Testis (tissue), 3 donors: Measurements from ENCODE around the gene EPDR1. TPM values are rescaled to one million over a fixed set of nuclear protein-coding genes. Genes with fewer than 3 reads are reported as not detected.

Experiments used
- DNase-seq: peaks from one replicate; pipeline ENCODE4 v3.0.0-alpha.2; 2019
- H3K27ac ChIP-seq, 2 donors: fragments of 200-600 bp; sonication (generic); one replicate each; pipeline ENCODE4 v1.5.1; 2019
- H3K27me3 ChIP-seq: fragments of 200-600 bp; sonication (generic); one replicate; pipeline ENCODE4 v1.5.1; 2019
- H3K36me3 ChIP-seq: fragments of 200-600 bp; sonication (generic); one replicate; pipeline ENCODE4 v1.5.1; 2017; ENCODE audit warnings: low read depth; ENCODE audit errors: missing control alignments
- H3K4me1 ChIP-seq: fragments of 200-600 bp; sonication (generic); one replicate; pipeline ENCODE4 v1.5.1; 2019
- H3K4me3 ChIP-seq, 2 donors: fragments of 200-600 bp; sonication (generic); one replicate each; pipeline ENCODE4 v1.5.1; 2017 to 2019
- H3K9me3 ChIP-seq: fragments of 200-600 bp; sonication (generic); one replicate; pipeline ENCODE4 v1.5.1; 2017
- POLR2A ChIP-seq: fragments of 450-650 bp; IDR thresholded peaks from one replicate; pipeline ENCODE4 v1.6.1; 2017; ENCODE audit warnings: antibody characterized with exemption, mild to moderate bottlenecking, moderate library complexity
- WGBS, 2 donors: methylation state at CpG; one replicate each; pipeline ENCODE4 v1.1.5; 2018; 5-methylcytosine and 5-hydroxymethylcytosine counted together
- intact Hi-C: fragments of 100-400 bp; cut with DNase I; formaldehyde crosslinking; loops from one replicate; pipeline ENCODE4 v1.15.1; 2023; ENCODE audit warnings: low total_unique reads
- polyA plus RNA-seq: library from polyadenylated mRNA; stranded (reverse); fragments of 350-450 nt; fragmentation: Illumina TruSeq; extraction: RNeasy Lipid Tissue Mini Kit (QIAGEN cat#74804); gene quantifications from one replicate; pipeline ENCODE4 v1.2.3, GENCODE V29; 2014; ENCODE audit warnings: low read depth, low replicate concordance; ENCODE audit not compliant: insufficient read depth
- total RNA-seq, 2 donors: library from RNA; depleted of rRNA; stranded (reverse); fragments of >200 nt; gene quantifications; one replicate each; pipeline ENCODE4 v1.2.3, GENCODE V29; 2016
- TF ChIP-seq, protein P1 (sequence below), 3 experiments: fragments of 450-650 bp in 2 of 3; fragments of 200-600 bp in 1 of 3; sonication (generic) in 1 of 3; IDR thresholded peaks; one replicate each; pipeline ENCODE4 v1.5.1; 2016 to 2019; ENCODE audit warnings: antibody characterized with exemption in 3 of 3, mild to moderate bottlenecking in 2 of 3, moderate library complexity in 1 of 3

Gene EPDR1
- total and polyA plus RNA-seq, 3 donors from 2014 or later, result 30.4 to 34.8 (median 33.9) TPM

DNA sequence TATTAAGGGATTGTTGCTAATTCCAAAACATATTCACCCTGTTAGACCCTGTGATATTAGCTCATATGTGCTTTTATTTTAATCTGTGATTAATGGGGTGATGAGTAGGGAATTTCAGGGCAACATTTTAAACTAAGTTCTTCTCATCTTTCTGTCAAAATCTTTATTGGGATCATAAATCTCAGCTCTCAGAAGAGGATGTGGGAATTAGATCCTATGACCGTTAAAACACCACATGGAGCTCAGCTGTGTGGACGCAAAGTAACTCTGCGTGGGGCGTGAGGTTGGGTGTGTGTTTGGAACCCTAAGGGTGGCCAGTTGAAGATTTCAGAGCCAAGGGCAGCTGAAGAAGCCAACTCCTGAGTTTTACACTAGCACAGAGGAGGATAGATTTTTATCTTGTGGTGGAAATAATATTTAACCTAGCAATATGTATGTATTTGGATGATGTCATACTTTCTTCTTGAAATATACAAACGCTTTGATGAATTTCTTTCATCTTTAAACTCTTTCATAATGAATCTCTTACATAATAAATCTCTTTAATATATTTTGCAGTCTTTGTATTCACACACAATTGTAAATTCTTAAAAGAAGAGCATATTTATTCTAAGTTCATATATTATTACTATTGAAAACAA is 64.4 kb downstream of the EPDR1 start:
- WGBS, 2 donors, result 63 to 74% methylated on average over 5 of the region's 5 CpGs
- no peak for DNase-seq
- H3K4me3 ChIP-seq, result no peak overlapping the region
- peaks cover 10% of the 10 kb centered on the region for H3K4me1 ChIP-seq
- no peaks in the 10 kb centered on the region for H3K9me3 ChIP-seq
- H3K27me3 ChIP-seq, result no peaks in the 10 kb centered on the region
- TF ChIP-seq, protein P1, sequence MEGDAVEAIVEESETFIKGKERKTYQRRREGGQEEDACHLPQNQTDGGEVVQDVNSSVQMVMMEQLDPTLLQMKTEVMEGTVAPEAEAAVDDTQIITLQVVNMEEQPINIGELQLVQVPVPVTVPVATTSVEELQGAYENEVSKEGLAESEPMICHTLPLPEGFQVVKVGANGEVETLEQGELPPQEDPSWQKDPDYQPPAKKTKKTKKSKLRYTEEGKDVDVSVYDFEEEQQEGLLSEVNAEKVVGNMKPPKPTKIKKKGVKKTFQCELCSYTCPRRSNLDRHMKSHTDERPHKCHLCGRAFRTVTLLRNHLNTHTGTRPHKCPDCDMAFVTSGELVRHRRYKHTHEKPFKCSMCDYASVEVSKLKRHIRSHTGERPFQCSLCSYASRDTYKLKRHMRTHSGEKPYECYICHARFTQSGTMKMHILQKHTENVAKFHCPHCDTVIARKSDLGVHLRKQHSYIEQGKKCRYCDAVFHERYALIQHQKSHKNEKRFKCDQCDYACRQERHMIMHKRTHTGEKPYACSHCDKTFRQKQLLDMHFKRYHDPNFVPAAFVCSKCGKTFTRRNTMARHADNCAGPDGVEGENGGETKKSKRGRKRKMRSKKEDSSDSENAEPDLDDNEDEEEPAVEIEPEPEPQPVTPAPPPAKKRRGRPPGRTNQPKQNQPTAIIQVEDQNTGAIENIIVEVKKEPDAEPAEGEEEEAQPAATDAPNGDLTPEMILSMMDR (IDR thresholded peaks at IDR 0.05), result no peak
- no peak for TF ChIP-seq POLR2A
- intact Hi-C loops, result no loop called here
- no peaks in the 10 kb centered on the region for H3K36me3 ChIP-seq
- no peak overlapping the region for H3K27ac ChIP-seq

- 41 to 55% methylated on average over 4 of the region's 4 CpGs for WGBS, 2 donors
- Histone ChIP-seq H3K4me3 (no peak overlapping the region), H3K9me3 (no peaks in the 10 kb centered on the region), H3K27me3 (no peaks in the 10 kb centered on the region), H3K36me3 (no peaks in the 10 kb centered on the region), H3K4me1 (peaks cover 10% of the 10 kb centered on the region), H3K27ac (peak overlapping the region in 1 of 2 donors; percentile 55)
- no peak for DNase-seq
- no peak for TF ChIP-seq POLR2A
- TF ChIP-seq, protein P1 (IDR thresholded peaks at IDR 0.05), result no peak
- intact Hi-C loops, result no loop called here
Measured at GRCh38 chr7:37986908-37987330, 66.5 kb downstream of the EPDR1 start.

DNA sequence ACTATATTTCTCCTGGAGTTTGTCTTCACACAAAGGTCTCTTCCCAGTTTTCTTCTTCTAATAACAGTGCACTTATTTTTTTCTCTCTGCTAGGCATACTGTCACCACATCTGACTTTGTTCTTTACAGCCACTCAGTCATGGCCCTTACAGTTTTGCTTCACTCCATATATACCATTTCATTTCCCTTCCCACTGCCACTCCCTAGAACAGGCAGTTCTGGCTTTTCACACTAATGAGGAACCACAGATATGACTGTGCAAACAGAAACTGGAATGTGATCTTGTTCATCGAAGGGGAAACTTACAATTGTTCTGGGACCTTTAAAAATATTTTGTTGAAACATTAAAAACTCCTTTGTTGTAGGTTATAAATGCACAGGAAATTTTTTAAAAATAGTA is 67.3 kb downstream of the EPDR1 start:
- 55 to 56% methylated on average over 1 of the region's 1 CpG for WGBS, 2 donors
- Histone ChIP-seq H3K4me1 (peaks cover 10% of the 10 kb centered on the region), H3K4me3 (no peak overlapping the region), H3K9me3 (no peaks in the 10 kb centered on the region), H3K27ac (peak overlapping the region in 1 of 2 donors; percentile 55), H3K36me3 (no peaks in the 10 kb centered on the region), H3K27me3 (no peaks in the 10 kb centered on the region)
- intact Hi-C loops, result no loop called here
- DNase-seq, result no peak
- TF ChIP-seq POLR2A, result no peak
- TF ChIP-seq, protein P1 (IDR thresholded peaks at IDR 0.05), result no peak

GRCh38 chr7:37988721-37989650 is 68.5 kb downstream of the EPDR1 start:
- Histone ChIP-seq H3K4me1 (peaks cover 10% of the 10 kb centered on the region), H3K27me3 (no peaks in the 10 kb centered on the region), H3K36me3 (no peaks in the 10 kb centered on the region), H3K4me3 (no peak overlapping the region), H3K27ac (no peak overlapping the region), H3K9me3 (no peaks in the 10 kb centered on the region)
- intact Hi-C loops, result no loop called here
- WGBS, 2 donors, result 85 to 91% methylated on average over 7 of the region's 7 CpGs
- DNase-seq, result no peak
- TF ChIP-seq, protein P1 (IDR thresholded peaks at IDR 0.05), result no peak
- TF ChIP-seq POLR2A, result no peak
